ENCODE measurements around the gene HYLS1.

DNA sequence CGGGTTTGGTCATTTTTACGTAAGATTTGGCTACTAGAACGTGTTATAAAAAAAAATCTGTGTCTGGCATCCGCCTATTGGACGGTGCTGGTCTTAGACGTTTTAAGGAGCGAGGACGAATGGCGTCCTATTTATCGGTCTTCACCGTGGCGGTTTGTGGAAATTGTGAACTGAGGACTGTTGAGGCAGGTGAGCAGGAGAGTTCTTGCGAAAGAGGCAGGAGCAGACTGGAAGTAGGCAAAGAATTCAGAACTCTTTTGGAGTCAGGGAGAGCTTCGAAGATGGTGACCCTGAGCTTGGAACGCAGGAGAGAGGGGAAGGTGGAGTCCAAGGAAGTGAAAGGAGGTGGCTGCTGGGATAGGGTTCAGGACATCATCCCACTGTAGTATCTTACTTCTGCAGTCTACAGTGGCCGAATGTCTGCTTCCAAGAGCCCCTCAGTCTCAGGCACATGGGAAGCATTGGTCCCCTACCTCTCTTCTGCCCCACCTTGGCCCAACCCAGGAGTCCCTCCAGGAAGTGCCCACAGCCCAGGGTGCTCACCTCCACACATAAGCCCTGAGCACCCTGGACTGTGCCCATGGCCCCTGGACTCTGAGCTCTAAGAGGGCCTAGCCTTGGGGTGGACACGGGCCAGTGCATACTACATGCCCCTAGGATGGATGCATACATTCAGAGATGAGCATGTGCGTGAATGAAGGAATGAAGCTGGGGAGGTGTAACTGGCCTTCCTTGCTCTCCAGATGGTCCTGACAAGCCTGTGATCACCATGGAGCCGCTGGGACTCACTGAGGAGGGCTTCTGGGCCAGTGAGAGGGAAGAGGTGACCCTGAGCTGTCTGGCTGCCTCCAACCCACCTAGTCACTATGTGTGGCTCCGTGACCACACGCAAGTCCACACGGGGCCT, 62.1 kb downstream of the HYLS1 start:
- TF ChIP-seq POLR2A (IDR thresholded peaks at IDR 0.05) (no peak), CTCF (IDR thresholded peaks at IDR 0.05) (no peak)

Measured in body of pancreas (tissue), 4 donors.